Panc1 (cell line): ENCODE data around the gene AK8. TPM values are rescaled to one million over a fixed set of nuclear protein-coding genes. Genes with fewer than 3 reads are reported as not detected.

Experiments used
- ATAC-seq: fragments of 200-7000 bp; cut with Tn5 transposase; 2 replicates; pipeline ENCODE4 v1.9.1; 2020; ENCODE audit warnings: mild to moderate bottlenecking, moderate library complexity
- BruUV-seq: library from RNA; stranded (reverse); fragments of 400-500 nt; replicated peaks from 2 replicates; lab custom pipeline; 2021; lab: Mats Ljungman, UMichigan
- CTCF ChIA-PET: fragments of 300-600 bp; sonication (Branson Sonifier 250); formaldehyde crosslinking; loops from one replicate; lab custom pipeline; 2022; ENCODE audit warnings: antibody characterized with exemption; lab: Charles Lee
- POLR2A ChIA-PET: fragments of 300-600 bp; sonication (Branson Sonifier 250); formaldehyde crosslinking; loops from one replicate; lab custom pipeline; 2022; ENCODE audit warnings: antibody characterized with exemption; lab: Charles Lee
- DNase-seq: peaks from one replicate; pipeline ENCODE4 v3.0.0-alpha.2; 2010; ENCODE audit warnings: low read depth, low spot score
- H3K27ac ChIP-seq: 2 replicates; pipeline ENCODE4 v1.5.1; 2011; ENCODE audit warnings: mild to moderate bottlenecking, low read length, inconsistent platforms
- H3K27me3 ChIP-seq: fragments of 200-500 bp; sonication (Bioruptor generic); 2 replicates; pipeline ENCODE4 v1.6.0; 2014; ENCODE audit warnings: low read length, inconsistent platforms; ENCODE audit not compliant: control insufficient read depth, insufficient read depth
- H3K36me3 ChIP-seq: fragments of 200-500 bp; sonication (Bioruptor generic); 2 replicates; pipeline ENCODE4 v1.5.1; 2014; ENCODE audit warnings: inconsistent platforms, mild to moderate bottlenecking, low read length, moderate library complexity; ENCODE audit not compliant: control insufficient read depth, insufficient read depth
- H3K4me1 ChIP-seq: 2 replicates; pipeline ENCODE4 v1.5.1; 2011; ENCODE audit warnings: inconsistent platforms, mild to moderate bottlenecking, low read length, moderate library complexity; ENCODE audit not compliant: control insufficient read depth, insufficient read depth
- H3K4me3 ChIP-seq, 2 experiments: 2 replicates each; pipeline ENCODE4 v1.5.1; 2011 to 2012; ENCODE audit warnings: low read depth in 2 of 2, low read length in 2 of 2, mild to moderate bottlenecking in 2 of 2, inconsistent platforms in 1 of 2, moderate library complexity in 1 of 2
- H3K9me3 ChIP-seq: fragments of 200-500 bp; sonication (Bioruptor generic); 2 replicates; pipeline ENCODE4 v1.5.1; 2014; ENCODE audit warnings: low read depth, mild to moderate bottlenecking, inconsistent platforms, low read length, moderate library complexity; ENCODE audit not compliant: control insufficient read depth, insufficient read depth
- POLR2AphosphoS5 ChIP-seq: IDR thresholded peaks from 2 replicates; pipeline ENCODE4 v1.6.1; 2012; ENCODE audit warnings: mild to moderate bottlenecking, low read depth, low read length, moderate library complexity
- SIN3A ChIP-seq: IDR thresholded peaks from 2 replicates; pipeline ENCODE4 v1.6.1; 2012; ENCODE audit warnings: low read depth, mild to moderate bottlenecking, low read length, moderate library complexity, borderline replicate concordance; ENCODE audit not compliant: insufficient read depth
- TCF7L2 ChIP-seq: IDR thresholded peaks from 2 replicates; pipeline ENCODE4 v1.6.1; 2011; ENCODE audit warnings: mild to moderate bottlenecking, low read depth, low read length, inconsistent platforms
- in situ Hi-C: cut with HindIII; loops from 2 replicates; pipeline ENCODE4 v1.10.0; 2016; ENCODE audit warnings: low sequenced_read_pairs, low pct_unique_long_range_greater_than_20kb
- intact Hi-C: fragments of 100-400 bp; cut with micrococcal nuclease; formaldehyde crosslinking; loops from one replicate; pipeline ENCODE4 v1.10.0; 2022; ENCODE audit not compliant: unreplicated experiment
- total RNA-seq: library from RNA; stranded (reverse); gene quantifications from one replicate; pipeline ENCODE4 v1.2.1, GENCODE V29; 2021; ENCODE audit not compliant: unreplicated experiment
- TF ChIP-seq, protein P1 (sequence below), 2 experiments: IDR thresholded peaks; 2 replicates each; pipeline ENCODE4 v1.6.1; 2011 to 2012; ENCODE audit warnings: low read depth in 2 of 2, control low read depth in 1 of 2, low read length in 1 of 2, mild to moderate bottlenecking in 1 of 2, moderate library complexity in 1 of 2; ENCODE audit not compliant: insufficient read depth in 1 of 2
- TF ChIP-seq, protein P2 (sequence below): fragments of 450-650 bp; IDR thresholded peaks from 2 replicates; pipeline ENCODE4 v1.5.1; 2017; ENCODE audit warnings: mild to moderate bottlenecking

Gene AK8
- total RNA-seq, 1 experiment from 2014 or later: 0.39 TPM

DNA sequence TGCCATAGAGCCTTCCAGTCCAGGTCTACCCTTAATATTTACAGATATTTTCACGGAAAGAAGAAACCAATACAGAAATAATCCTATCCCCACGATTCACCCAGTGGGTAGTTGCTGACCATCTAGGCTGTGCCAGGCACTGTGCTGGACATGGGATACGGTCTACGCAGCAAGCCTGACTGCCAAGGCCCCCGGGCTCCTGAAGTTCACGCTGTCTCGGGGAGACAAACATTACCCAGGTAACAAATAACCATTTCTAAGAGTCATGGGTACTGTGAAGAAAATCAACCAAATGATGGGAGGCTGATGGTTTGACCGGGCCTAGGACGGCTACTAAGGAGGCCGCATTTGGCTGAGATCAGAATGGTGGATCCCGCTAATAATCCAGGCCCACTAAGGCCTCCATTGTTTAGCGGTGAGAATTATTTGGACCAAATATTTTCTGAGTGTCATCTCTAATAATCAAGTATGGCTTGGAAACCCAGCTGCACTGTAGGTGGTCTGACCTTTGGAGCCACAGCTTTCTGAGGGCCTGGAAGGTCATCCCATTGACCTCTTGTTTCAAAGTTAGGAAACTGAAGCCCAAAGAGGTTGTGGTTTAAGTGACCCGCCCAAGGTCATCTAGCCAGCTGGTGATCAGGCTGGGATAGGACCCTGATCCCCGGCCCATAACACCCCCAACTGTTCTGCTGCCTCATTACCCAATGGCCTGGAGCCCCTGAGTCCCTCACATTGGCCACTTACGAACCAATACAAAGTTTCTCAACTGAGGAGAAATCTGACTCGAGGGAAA is 82.4 kb downstream of the AK8 start:
- Histone ChIP-seq H3K27me3 (no peaks in the 10 kb centered on the region), H3K27ac (no peak overlapping the region), H3K4me1 (peaks cover 2% of the 10 kb centered on the region; the same call in 1 of the 2 replicates), H3K36me3 (no peaks in the 10 kb centered on the region), H3K4me3 (no peak overlapping the region), H3K9me3 (no peaks in the 10 kb centered on the region)
- in situ Hi-C loops: no loop called here
- intact Hi-C loops: loop anchor here (10.0 kb wide), 1 partner anchor 291 kb away; no protein-coding TSS in a partner anchor
- ATAC-seq (no peak), DNase-seq (no peak)
- no TSS peak for BruUV-seq
- POLR2A ChIA-PET: no interaction called here
- TF ChIP-seq SIN3A: no peak
- TF ChIP-seq, protein P1, sequence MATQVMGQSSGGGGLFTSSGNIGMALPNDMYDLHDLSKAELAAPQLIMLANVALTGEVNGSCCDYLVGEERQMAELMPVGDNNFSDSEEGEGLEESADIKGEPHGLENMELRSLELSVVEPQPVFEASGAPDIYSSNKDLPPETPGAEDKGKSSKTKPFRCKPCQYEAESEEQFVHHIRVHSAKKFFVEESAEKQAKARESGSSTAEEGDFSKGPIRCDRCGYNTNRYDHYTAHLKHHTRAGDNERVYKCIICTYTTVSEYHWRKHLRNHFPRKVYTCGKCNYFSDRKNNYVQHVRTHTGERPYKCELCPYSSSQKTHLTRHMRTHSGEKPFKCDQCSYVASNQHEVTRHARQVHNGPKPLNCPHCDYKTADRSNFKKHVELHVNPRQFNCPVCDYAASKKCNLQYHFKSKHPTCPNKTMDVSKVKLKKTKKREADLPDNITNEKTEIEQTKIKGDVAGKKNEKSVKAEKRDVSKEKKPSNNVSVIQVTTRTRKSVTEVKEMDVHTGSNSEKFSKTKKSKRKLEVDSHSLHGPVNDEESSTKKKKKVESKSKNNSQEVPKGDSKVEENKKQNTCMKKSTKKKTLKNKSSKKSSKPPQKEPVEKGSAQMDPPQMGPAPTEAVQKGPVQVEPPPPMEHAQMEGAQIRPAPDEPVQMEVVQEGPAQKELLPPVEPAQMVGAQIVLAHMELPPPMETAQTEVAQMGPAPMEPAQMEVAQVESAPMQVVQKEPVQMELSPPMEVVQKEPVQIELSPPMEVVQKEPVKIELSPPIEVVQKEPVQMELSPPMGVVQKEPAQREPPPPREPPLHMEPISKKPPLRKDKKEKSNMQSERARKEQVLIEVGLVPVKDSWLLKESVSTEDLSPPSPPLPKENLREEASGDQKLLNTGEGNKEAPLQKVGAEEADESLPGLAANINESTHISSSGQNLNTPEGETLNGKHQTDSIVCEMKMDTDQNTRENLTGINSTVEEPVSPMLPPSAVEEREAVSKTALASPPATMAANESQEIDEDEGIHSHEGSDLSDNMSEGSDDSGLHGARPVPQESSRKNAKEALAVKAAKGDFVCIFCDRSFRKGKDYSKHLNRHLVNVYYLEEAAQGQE (IDR thresholded peaks at IDR 0.05; ENCODE audit: insufficient read depth in 1 of 2, low read depth in 2 of 2, low read length in 1 of 2): no peak
- TF ChIP-seq POLR2AphosphoS5: no peak
- TF ChIP-seq, protein P2, sequence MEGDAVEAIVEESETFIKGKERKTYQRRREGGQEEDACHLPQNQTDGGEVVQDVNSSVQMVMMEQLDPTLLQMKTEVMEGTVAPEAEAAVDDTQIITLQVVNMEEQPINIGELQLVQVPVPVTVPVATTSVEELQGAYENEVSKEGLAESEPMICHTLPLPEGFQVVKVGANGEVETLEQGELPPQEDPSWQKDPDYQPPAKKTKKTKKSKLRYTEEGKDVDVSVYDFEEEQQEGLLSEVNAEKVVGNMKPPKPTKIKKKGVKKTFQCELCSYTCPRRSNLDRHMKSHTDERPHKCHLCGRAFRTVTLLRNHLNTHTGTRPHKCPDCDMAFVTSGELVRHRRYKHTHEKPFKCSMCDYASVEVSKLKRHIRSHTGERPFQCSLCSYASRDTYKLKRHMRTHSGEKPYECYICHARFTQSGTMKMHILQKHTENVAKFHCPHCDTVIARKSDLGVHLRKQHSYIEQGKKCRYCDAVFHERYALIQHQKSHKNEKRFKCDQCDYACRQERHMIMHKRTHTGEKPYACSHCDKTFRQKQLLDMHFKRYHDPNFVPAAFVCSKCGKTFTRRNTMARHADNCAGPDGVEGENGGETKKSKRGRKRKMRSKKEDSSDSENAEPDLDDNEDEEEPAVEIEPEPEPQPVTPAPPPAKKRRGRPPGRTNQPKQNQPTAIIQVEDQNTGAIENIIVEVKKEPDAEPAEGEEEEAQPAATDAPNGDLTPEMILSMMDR: no peak
- no peak for TF ChIP-seq TCF7L2
- CTCF ChIA-PET: no interaction called here

DNA sequence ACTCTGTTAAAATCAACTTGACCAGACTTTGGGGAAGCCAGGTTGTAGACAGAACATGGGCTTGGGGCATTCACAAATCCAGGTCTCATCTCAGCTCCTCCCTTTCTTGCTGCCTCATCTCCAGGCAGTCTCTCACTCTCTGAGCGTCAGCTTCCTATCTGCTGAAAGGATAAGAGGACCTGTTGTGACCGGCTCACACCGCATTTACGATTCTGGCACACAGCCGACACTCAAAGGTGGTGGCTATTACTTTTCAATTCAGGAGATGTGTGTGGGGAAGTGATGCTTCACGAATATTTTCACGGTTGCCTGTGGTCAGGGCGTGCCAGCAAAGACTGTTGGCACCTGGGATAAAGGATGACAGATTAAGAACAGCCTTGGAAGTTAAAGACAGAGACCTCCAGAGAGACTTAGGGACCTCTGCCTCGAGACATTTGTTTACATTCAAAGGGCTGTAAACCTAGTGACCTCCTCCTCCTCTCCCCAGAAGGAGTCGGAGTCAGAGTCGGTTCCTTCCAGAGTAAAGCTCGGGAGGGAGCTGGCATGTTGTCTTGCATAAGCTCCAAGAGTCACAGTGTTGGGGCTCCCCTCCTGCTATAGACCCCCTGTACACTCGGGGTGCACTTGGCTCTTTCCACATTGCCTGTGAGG is 83.2 kb downstream of the AK8 start:
- in situ Hi-C loops (no loop called here), intact Hi-C loops (loop anchor here (10.0 kb wide), 1 partner anchor 290 kb away; no protein-coding TSS in a partner anchor)
- no peak overlapping the region for H3K27ac ChIP-seq
- ATAC-seq: no peak
- TF ChIP-seq, protein P1 (IDR thresholded peaks at IDR 0.05; ENCODE audit: insufficient read depth in 1 of 2, low read depth in 2 of 2, low read length in 1 of 2): no peak
- TF ChIP-seq, protein P2: no peak
- no peak for TF ChIP-seq POLR2AphosphoS5
- TF ChIP-seq SIN3A: no peak
- no peak for TF ChIP-seq TCF7L2
- H3K27me3 ChIP-seq: no peaks in the 10 kb centered on the region
- no TSS peak for BruUV-seq
- ChIA-PET POLR2A (no interaction called here), CTCF (no interaction called here)
- peaks cover under 1% of the 10 kb centered on the region; the same call in 1 of the 2 replicates for H3K4me1 ChIP-seq
- no peak for DNase-seq
- H3K9me3 ChIP-seq: no peaks in the 10 kb centered on the region
- H3K36me3 ChIP-seq: no peaks in the 10 kb centered on the region
- H3K4me3 ChIP-seq: no peak overlapping the region
